PC-3 (cell line): ENCODE measurements around the gene ANKS1A.

Experiments used
- CTCF ChIP-seq: fragments of 300-600 bp; sonication (generic); conservative IDR thresholded peaks from 2 replicates; pipeline ENCODE4 v1.5.1; 2017; ENCODE audit warnings: antibody characterized with exemption, low read depth, mild to moderate bottlenecking, low read length
- EZH2 ChIP-seq: fragments of 300-600 bp; sonication (generic); IDR thresholded peaks from one replicate; pipeline ENCODE4 v1.6.1; 2017; ENCODE audit warnings: antibody characterized with exemption, mild to moderate bottlenecking, low read length; ENCODE audit not compliant: unreplicated experiment
- EZH2phosphoT487 ChIP-seq: fragments of 300-600 bp; sonication (generic); IDR thresholded peaks from 2 replicates; pipeline ENCODE4 v1.6.1; 2018; ENCODE audit warnings: mild to moderate bottlenecking, antibody characterized with exemption, low read length, borderline replicate concordance

GRCh38 chr6:34955442-34955841, 66.4 kb downstream of the ANKS1A start:
- TF ChIP-seq EZH2 (no peak), CTCF (no peak), EZH2phosphoT487 (no peak)
